Metanephros (tissue), 2 donors: Measurements from ENCODE around the gene MVB12B. TPM values are rescaled to one million over a fixed set of nuclear protein-coding genes. Genes with fewer than 3 reads are reported as not detected.

ENCODE experiments used
- small RNA-seq: library from RNA; depleted of rRNA; stranded (forward); fragments of <200 nt; gene quantifications from one replicate; pipeline ENCODE3, GENCODE V24; 2014; ENCODE audit warnings: low replicate concordance
- total RNA-seq: library from RNA; depleted of rRNA; stranded (reverse); fragments of >200 nt; gene quantifications from one replicate; pipeline ENCODE4 v1.2.3, GENCODE V29; 2014

MVB12B gene, protein sequence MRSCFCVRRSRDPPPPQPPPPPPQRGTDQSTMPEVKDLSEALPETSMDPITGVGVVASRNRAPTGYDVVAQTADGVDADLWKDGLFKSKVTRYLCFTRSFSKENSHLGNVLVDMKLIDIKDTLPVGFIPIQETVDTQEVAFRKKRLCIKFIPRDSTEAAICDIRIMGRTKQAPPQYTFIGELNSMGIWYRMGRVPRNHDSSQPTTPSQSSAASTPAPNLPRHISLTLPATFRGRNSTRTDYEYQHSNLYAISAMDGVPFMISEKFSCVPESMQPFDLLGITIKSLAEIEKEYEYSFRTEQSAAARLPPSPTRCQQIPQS
- total RNA-seq, result 24.4 TPM

DNA sequence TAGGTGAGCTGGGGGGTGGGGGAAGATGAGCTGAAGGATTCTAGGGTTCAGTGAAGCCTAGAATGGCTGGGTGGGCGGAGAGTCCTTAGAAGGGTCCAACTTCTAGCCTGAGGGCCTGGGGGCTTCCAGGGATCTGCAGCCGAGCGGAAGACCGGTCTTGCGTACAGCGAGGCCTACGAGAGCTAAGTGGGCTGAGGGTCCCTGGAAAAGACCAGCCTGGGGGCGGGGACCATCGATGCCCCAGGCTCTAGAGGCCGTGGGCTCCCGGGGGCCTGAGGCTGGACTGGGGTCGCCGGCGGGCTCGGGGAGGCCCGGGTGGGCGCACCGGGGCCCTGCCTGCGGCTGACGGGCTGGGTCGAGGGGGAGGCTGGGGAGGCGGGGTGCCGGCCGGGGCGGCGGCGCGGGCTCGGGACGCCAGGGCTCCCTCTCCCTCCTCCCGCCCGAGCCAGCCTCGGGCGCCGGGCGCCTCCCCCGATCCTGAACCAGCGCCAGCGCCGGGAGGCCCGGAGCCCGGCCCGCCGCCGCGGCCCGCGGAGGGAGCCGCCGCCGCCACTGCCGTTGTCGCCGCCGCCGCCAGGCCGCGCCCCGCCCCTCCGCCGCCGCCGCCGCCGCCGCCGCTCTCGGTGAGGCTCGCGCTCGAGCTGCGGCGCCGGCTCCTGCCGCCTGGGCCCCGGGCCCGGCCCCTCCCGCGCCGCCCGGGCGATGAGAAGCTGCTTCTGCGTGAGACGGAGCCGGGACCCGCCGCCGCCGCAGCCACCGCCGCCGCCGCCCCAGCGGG is at the start of gene MVB12B:
MVB12B (plus strand) TSS at position 602 of the 778 bp plus-strand sequence; CDS start at position 703, 101 bp downstream.

Small RNAs within 50 kb of the gene (small RNA-seq; reads per million reads assigned to genes)
- 0.53 reads per million, percentile 64 among the genes with 10 or more reads in this experiment for gene RF00108
